Gastrocnemius medialis (tissue), 4 donors: ENCODE results near the gene QSOX2. TPM values are rescaled to one million over a fixed set of nuclear protein-coding genes. Genes with fewer than 3 reads are reported as not detected.

Experiments
- ATAC-seq, 2 donors: fragments of 150-250 bp; one replicate each; pipeline ENCODE4 v1.9.1; 2016
- DNase-seq, 2 donors: peaks; one replicate each; pipeline ENCODE4 v3.0.0-alpha.2; 2019
- H3K27ac ChIP-seq, 4 donors: fragments of 200-600 bp; sonication (generic); 1 replicate in 1 of 4; 2 replicates in 3 of 4; pipeline ENCODE4 v1.5.1; 2016 to 2018; ENCODE audit warnings: mild to moderate bottlenecking in 2 of 4, moderate library complexity in 1 of 4
- H3K27me3 ChIP-seq, 3 donors: fragments of 200-600 bp; sonication (generic) in 2 of 3; 1 replicate in 1 of 3; 2 replicates in 2 of 3; pipeline versions ENCODE4 v1.5.1 to v1.6.0; 2016 to 2019; ENCODE audit warnings: mild to moderate bottlenecking in 1 of 3, moderate library complexity in 1 of 3
- H3K36me3 ChIP-seq, 2 donors: fragments of 200-600 bp; sonication (generic) in 1 of 2; one replicate each; pipeline ENCODE4 v1.5.1; 2017 to 2018
- H3K4me1 ChIP-seq, 2 donors: fragments of 200-600 bp; sonication (generic) in 1 of 2; one replicate each; pipeline ENCODE4 v1.5.1; 2016 to 2017; ENCODE audit warnings: mild to moderate bottlenecking in 2 of 2
- H3K4me3 ChIP-seq, 4 donors: fragments of 200-600 bp; sonication (generic) in 3 of 4; 1 replicate in 1 of 4; 2 replicates in 3 of 4; pipeline ENCODE4 v1.5.1; 2016 to 2019; ENCODE audit warnings: mild to moderate bottlenecking in 2 of 4
- H3K9me3 ChIP-seq, 3 donors: fragments of 200-600 bp; sonication (generic) in 2 of 3; 1 replicate in 1 of 3; 2 replicates in 2 of 3; pipeline ENCODE4 v1.5.1; 2016 to 2019
- POLR2A ChIP-seq, 2 donors: fragments of 450-650 bp; IDR thresholded peaks; one replicate each; pipeline ENCODE4 v1.6.1; 2017; ENCODE audit warnings: antibody characterized with exemption in 2 of 2, mild to moderate bottlenecking in 2 of 2, moderate library complexity in 2 of 2
- in situ Hi-C, 4 donors: fragments of 200-750 bp; cut with MboI; loops; one replicate each; pipeline versions ENCODE4 v1.15.0 to v1.8.0; 2017; ENCODE audit warnings: low sequenced_read_pairs in 4 of 4
- intact Hi-C: fragments of 100-400 bp; cut with DNase I; formaldehyde crosslinking; loops from one replicate; pipeline ENCODE4 v1.15.1; 2023; ENCODE audit warnings: low total_unique reads
- total RNA-seq, 4 donors: library from RNA; depleted of rRNA; stranded (reverse); fragments of >200 nt; gene quantifications; one replicate each; pipeline versions ENCODE4 v1.1.0 to v1.2.3, GENCODE V29; 2016
- TF ChIP-seq, protein P1 (sequence below), 5 experiments: fragments of 450-650 bp in 3 of 5; fragments of 200-600 bp in 2 of 5; sonication (generic) in 2 of 5; IDR thresholded peaks in 4 of 5; conservative IDR thresholded peaks in 1 of 5; 1 replicate in 4 of 5; 2 replicates in 1 of 5; pipeline ENCODE4 v1.5.1; 2016 to 2019; ENCODE audit warnings: antibody characterized with exemption in 5 of 5, mild to moderate bottlenecking in 3 of 5, moderate library complexity in 3 of 5

The QSOX2 gene
- total RNA-seq, 4 donors from 2014 or later = 3.3 to 5.8 (median 5.2) TPM

DNA sequence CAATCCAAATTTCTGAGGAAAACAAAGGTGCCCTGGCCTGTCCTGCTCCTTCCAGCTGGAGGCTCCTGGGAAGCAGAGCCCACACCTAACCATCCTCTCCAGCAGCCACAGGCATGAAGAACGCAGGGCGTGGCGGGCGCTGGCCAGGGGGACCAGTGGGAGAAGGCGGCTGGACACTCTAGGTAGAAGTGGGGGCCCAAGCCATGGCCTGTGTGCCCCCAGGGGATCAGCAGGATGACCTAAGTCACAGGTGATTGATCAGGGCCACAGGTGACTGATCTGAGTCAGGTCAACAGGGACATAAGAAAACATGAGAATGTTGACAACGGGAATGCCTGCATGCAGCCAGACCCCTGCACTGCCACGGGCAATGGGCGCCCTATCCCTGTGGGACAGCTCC lies 3.4 kb downstream of the QSOX2 start:
- Histone ChIP-seq H3K27me3 (no peaks in the 10 kb centered on the region), H3K4me3 (no peak overlapping the region), H3K27ac (no peak overlapping the region), H3K9me3 (no peaks in the 10 kb centered on the region), H3K4me1 (peaks cover 21 to 28% of the 10 kb centered on the region in 2 donors), H3K36me3 (no peaks in the 10 kb centered on the region)
- no peak for DNase-seq
- ATAC-seq = no peak
- TF ChIP-seq POLR2A (IDR thresholded peaks at IDR 0.05) = no peak
- TF ChIP-seq, protein P1, sequence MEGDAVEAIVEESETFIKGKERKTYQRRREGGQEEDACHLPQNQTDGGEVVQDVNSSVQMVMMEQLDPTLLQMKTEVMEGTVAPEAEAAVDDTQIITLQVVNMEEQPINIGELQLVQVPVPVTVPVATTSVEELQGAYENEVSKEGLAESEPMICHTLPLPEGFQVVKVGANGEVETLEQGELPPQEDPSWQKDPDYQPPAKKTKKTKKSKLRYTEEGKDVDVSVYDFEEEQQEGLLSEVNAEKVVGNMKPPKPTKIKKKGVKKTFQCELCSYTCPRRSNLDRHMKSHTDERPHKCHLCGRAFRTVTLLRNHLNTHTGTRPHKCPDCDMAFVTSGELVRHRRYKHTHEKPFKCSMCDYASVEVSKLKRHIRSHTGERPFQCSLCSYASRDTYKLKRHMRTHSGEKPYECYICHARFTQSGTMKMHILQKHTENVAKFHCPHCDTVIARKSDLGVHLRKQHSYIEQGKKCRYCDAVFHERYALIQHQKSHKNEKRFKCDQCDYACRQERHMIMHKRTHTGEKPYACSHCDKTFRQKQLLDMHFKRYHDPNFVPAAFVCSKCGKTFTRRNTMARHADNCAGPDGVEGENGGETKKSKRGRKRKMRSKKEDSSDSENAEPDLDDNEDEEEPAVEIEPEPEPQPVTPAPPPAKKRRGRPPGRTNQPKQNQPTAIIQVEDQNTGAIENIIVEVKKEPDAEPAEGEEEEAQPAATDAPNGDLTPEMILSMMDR (IDR thresholded peaks at IDR 0.05 in 4 of 5, conservative IDR thresholded peaks at IDR 0.05 in 1 of 5) = no peak
- intact Hi-C loops (loop anchor here (10.0 kb wide), 2 partner anchors 277 to 337 kb away; partner anchors contain the start of genes CAMSAP1 and UBAC1), in situ Hi-C loops (no loop called here)

DNA sequence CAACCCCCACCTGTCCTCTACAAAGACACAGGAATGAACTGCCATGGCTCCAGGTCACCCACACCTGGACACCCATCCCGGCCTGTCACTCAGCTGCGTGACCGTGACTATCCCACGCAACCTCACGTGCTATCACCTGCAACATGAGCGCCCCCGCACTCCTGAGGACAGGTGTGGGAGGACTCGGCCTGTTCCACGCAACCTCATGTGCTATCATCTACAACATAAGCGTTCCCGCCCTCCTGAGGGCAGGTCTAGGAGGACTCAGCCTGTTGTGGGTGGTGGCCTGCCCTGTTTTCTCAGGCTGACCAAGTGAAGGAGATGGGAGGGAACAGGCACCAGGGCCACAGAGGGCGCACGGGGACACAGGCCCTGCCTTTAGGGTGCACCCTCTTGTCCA lies 4.1 kb downstream of the QSOX2 start:
- H3K27me3 ChIP-seq = no peaks in the 10 kb centered on the region
- intact Hi-C loops = loop anchor here (10.0 kb wide), 2 partner anchors 277 to 337 kb away; partner anchors contain the start of genes CAMSAP1 and UBAC1
- no peak overlapping the region for H3K27ac ChIP-seq
- DNase-seq (no peak), ATAC-seq (no peak)
- peaks cover 21 to 28% of the 10 kb centered on the region in 2 donors for H3K4me1 ChIP-seq
- no peak overlapping the region for H3K4me3 ChIP-seq
- TF ChIP-seq, protein P1 (IDR thresholded peaks at IDR 0.05 in 4 of 5, conservative IDR thresholded peaks at IDR 0.05 in 1 of 5) = no peak
- TF ChIP-seq POLR2A (IDR thresholded peaks at IDR 0.05) = no peak
- no peaks in the 10 kb centered on the region for H3K9me3 ChIP-seq
- in situ Hi-C loops = no loop called here
- peaks cover 0 to under 1% of the 10 kb centered on the region in 2 donors for H3K36me3 ChIP-seq

DNA sequence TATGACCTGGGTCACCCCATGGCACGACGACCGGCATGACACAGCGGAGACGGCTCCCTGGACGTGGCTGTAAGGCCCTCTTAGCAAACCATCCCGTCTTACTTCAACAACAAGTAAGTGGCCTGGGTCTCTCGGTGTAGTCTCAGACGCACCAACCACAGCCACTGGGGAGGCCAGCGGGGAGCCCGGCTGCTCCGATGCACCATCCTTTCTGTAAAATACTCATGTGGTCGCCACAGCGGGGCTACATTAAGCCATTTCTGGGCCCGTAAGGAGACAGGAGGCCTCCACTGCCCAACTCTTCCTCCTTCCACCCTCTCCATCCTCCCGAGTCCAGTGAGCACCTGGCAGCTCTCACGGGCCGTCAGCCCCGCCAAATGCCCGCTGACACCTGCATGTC lies 4.7 kb downstream of the QSOX2 start:
- no peak for DNase-seq
- H3K4me1 ChIP-seq = peaks cover 21 to 23% of the 10 kb centered on the region in 2 donors
- no peak for ATAC-seq
- H3K9me3 ChIP-seq = no peaks in the 10 kb centered on the region
- TF ChIP-seq, protein P1 (IDR thresholded peaks at IDR 0.05 in 4 of 5, conservative IDR thresholded peaks at IDR 0.05 in 1 of 5) = no peak
- no peak for TF ChIP-seq POLR2A (IDR thresholded peaks at IDR 0.05)
- in situ Hi-C loops = no loop called here
- H3K27ac ChIP-seq = no peak overlapping the region
- H3K27me3 ChIP-seq = no peaks in the 10 kb centered on the region
- H3K36me3 ChIP-seq = peaks cover 0 to 6% of the 10 kb centered on the region in 2 donors
- H3K4me3 ChIP-seq = no peak overlapping the region
- intact Hi-C loops = loop anchor here (10.0 kb wide), 2 partner anchors 276 to 336 kb away; partner anchors contain the start of genes CAMSAP1 and UBAC1

DNA sequence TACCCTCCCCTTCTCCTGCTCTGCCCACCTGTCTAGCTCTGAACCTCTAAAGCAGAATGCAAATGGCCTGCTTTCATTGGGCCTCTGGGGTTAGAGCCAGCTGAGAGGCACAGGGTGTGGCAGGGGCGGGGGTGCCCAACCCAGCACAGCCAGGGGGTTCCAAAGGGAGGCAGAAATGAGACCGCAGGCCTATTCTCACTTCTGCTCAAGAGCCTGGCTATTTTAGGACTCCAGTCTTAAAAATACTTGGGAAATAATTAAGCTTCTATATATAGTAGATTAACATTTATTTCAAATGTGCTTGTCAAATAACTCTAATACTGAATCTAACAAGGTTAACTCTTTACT lies 5.7 kb downstream of the QSOX2 start:
- ATAC-seq (no peak), DNase-seq (no peak)
- no peak overlapping the region for H3K4me3 ChIP-seq
- no peaks in the 10 kb centered on the region for H3K9me3 ChIP-seq
- in situ Hi-C loops = no loop called here
- peaks cover 18 to 20% of the 10 kb centered on the region in 2 donors for H3K4me1 ChIP-seq
- TF ChIP-seq, protein P1 (IDR thresholded peaks at IDR 0.05 in 4 of 5, conservative IDR thresholded peaks at IDR 0.05 in 1 of 5) = no peak
- TF ChIP-seq POLR2A (IDR thresholded peaks at IDR 0.05) = no peak
- H3K27ac ChIP-seq = peak overlapping the region in 1 of 4 donors; percentile 12
- intact Hi-C loops = loop anchor here (10.0 kb wide), 2 partner anchors 275 to 335 kb away; partner anchors contain the start of genes CAMSAP1 and UBAC1
- H3K36me3 ChIP-seq = peaks cover 0 to 6% of the 10 kb centered on the region in 2 donors
- H3K27me3 ChIP-seq = no peaks in the 10 kb centered on the region
